SK-N-SH (cell line): ENCODE data around the gene YBX2. TPM values are rescaled to one million over a fixed set of nuclear protein-coding genes. Genes with fewer than 3 reads are reported as not detected.
A peak's percentile ranks its signal among the peaks of the same experiment; 100 is the strongest.

ENCODE experiments used
- CTCF ChIA-PET: fragments of 300-600, 350-600 bp; formaldehyde crosslinking; extraction: SDS; loops from one replicate; lab custom pipeline; 2021; lab: Yijun Ruan, JAX
- POLR2A ChIA-PET: fragments of 350-600 bp; sonication (Branson Sonifier 250); formaldehyde crosslinking; extraction: SDS; loops from one replicate; lab custom pipeline; 2020; ENCODE audit warnings: antibody characterized with exemption, inconsistent platforms; lab: Yijun Ruan, JAX
- DNase-seq: peaks from one replicate; pipeline ENCODE4 v3.0.0; 2012
- H2AFZ ChIP-seq: fragments of 200-600 bp; sonication (generic); 2 replicates; pipeline ENCODE4 v1.8.1; 2016; ENCODE audit warnings: antibody characterized with exemption, mild to moderate bottlenecking, low read depth
- H3F3A ChIP-seq: fragments of 200-600 bp; sonication (generic); replicated peaks from 2 replicates; pipeline ENCODE3; 2016; ENCODE audit warnings: antibody characterized with exemption, mild to moderate bottlenecking; ENCODE audit not compliant: insufficient read depth
- H3K27ac ChIP-seq, 2 experiments: fragments of 200-500 bp in 1 of 2; fragments of 200-600 bp in 1 of 2; sonication (Bioruptor generic) in 1 of 2; sonication (generic), shearing (Covaris generic) in 1 of 2; 2 replicates each; pipeline versions ENCODE4 v1.5.1 to v1.6.1; 2014 to 2016; ENCODE audit warnings: low read depth in 2 of 2, inconsistent platforms in 1 of 2, low read length in 1 of 2, mild to moderate bottlenecking in 1 of 2, mixed read lengths in 1 of 2
- H3K27me3 ChIP-seq: fragments of 200-600 bp; sonication (generic), shearing (Covaris generic); 2 replicates; pipeline ENCODE4 v1.6.1; 2016; ENCODE audit warnings: mixed run types; ENCODE audit not compliant: insufficient read depth
- H3K36me3 ChIP-seq, 2 experiments: fragments of 200-500 bp in 1 of 2; fragments of 200-600 bp in 1 of 2; sonication (Bioruptor generic) in 1 of 2; sonication (generic) in 1 of 2; replicated peaks in 1 of 2; 2 replicates each; pipeline versions ENCODE3 to v1.5.1; 2014 to 2016; ENCODE audit warnings: low read length in 1 of 2, mild to moderate bottlenecking in 1 of 2; ENCODE audit not compliant: insufficient read depth in 2 of 2, control insufficient read depth in 1 of 2
- H3K4me1 ChIP-seq, 2 experiments: fragments of 200-500 bp in 1 of 2; fragments of 200-600 bp in 1 of 2; sonication (Bioruptor generic) in 1 of 2; sonication (generic), shearing (Covaris generic) in 1 of 2; 2 replicates each; pipeline versions ENCODE4 v1.5.1 to v1.6.1; 2014 to 2016; ENCODE audit warnings: low read depth in 1 of 2, low read length in 1 of 2, mixed run types in 1 of 2; ENCODE audit not compliant: insufficient read depth in 2 of 2, control insufficient read depth in 1 of 2
- H3K4me2 ChIP-seq: fragments of 200-600 bp; sonication (generic), shearing (Covaris generic); 2 replicates; pipeline ENCODE4 v1.6.1; 2017; ENCODE audit warnings: mixed run types
- H3K4me3 ChIP-seq, 2 experiments: fragments of 200-500 bp in 1 of 2; fragments of 200-600 bp in 1 of 2; sonication (Bioruptor generic) in 1 of 2; sonication (generic), shearing (Covaris generic) in 1 of 2; 2 replicates each; pipeline versions ENCODE4 v1.5.1 to v1.8.1; 2014 to 2016; ENCODE audit warnings: low read depth in 2 of 2, inconsistent platforms in 1 of 2, low read length in 1 of 2, mild to moderate bottlenecking in 1 of 2, mixed read lengths in 1 of 2, moderate library complexity in 1 of 2
- H3K79me2 ChIP-seq: fragments of 200-600 bp; sonication (generic); 2 replicates; pipeline ENCODE4 v1.8.1; 2017; ENCODE audit warnings: mild to moderate bottlenecking; ENCODE audit not compliant: insufficient read depth
- H3K9ac ChIP-seq: fragments of 200-600 bp; sonication (generic); 2 replicates; pipeline ENCODE4 v1.6.1; 2017; ENCODE audit warnings: mixed run types
- H3K9me2 ChIP-seq: fragments of 200-600 bp; sonication (generic); 2 replicates; pipeline ENCODE4 v1.6.1; 2017; ENCODE audit warnings: mixed run types
- H3K9me3 ChIP-seq: fragments of 200-600 bp; sonication (generic); 2 replicates; pipeline ENCODE4 v1.6.1; 2017; ENCODE audit warnings: mixed run types, mild to moderate bottlenecking, moderate library complexity
- H4K20me1 ChIP-seq: fragments of 200-600 bp; sonication (generic); 2 replicates; pipeline ENCODE4 v1.6.1; 2017; ENCODE audit warnings: mild to moderate bottlenecking, mixed run types; ENCODE audit not compliant: insufficient read depth
- CHD2 ChIP-seq: fragments of 150-350 bp; IDR thresholded peaks from 2 replicates; pipeline ENCODE4 v1.6.1; 2018; ENCODE audit warnings: low read length; ENCODE audit not compliant: partially characterized antibody
- ELF1 ChIP-seq: IDR thresholded peaks from 2 replicates; pipeline ENCODE4 v1.4.0; 2012
- EP300 ChIP-seq, 2 experiments: IDR thresholded peaks; 2 replicates each; pipeline versions ENCODE4 v1.4.0 to v1.6.1; 2012; ENCODE audit warnings: borderline replicate concordance in 1 of 2, low read depth in 1 of 2, low read length in 1 of 2
- EZH2phosphoT487 ChIP-seq: fragments of 200-600 bp; sonication (generic); IDR thresholded peaks from 2 replicates; pipeline ENCODE4 v1.6.1; 2017; ENCODE audit warnings: low read depth, mixed run types, mild to moderate bottlenecking, antibody characterized with exemption, moderate library complexity, borderline replicate concordance
- FOXJ3 ChIP-seq: sonication (generic); formaldehyde crosslinking; IDR thresholded peaks from 2 replicates; pipeline ENCODE4 v1.5.1; 2020; ENCODE audit warnings: mild to moderate bottlenecking, missing genetic modification reagents
- GABPA ChIP-seq: IDR thresholded peaks from 2 replicates; pipeline ENCODE4 v1.4.0; 2012; ENCODE audit warnings: low read depth, mild to moderate bottlenecking
- GATA2 ChIP-seq: sonication (generic); formaldehyde crosslinking; IDR thresholded peaks from 2 replicates; pipeline ENCODE4 v1.5.0; 2020; ENCODE audit warnings: mild to moderate bottlenecking, missing genetic modification reagents
- JUND ChIP-seq: IDR thresholded peaks from 2 replicates; pipeline ENCODE4 v1.4.0; 2012
- MEF2A ChIP-seq: IDR thresholded peaks from 2 replicates; pipeline ENCODE4 v1.4.0; 2012; ENCODE audit warnings: low read depth, borderline replicate concordance
- NRF1 ChIP-seq: IDR thresholded peaks from 2 replicates; pipeline ENCODE4 v1.6.1; 2012; ENCODE audit warnings: low read depth, mild to moderate bottlenecking, low read length
- POLR2AphosphoS5 ChIP-seq: IDR thresholded peaks from 2 replicates; pipeline ENCODE4 v1.6.1; 2012; ENCODE audit warnings: low read depth, low read length
- RCOR1 ChIP-seq: fragments of 150-350 bp; IDR thresholded peaks from 2 replicates; pipeline ENCODE4 v1.6.1; 2017; ENCODE audit warnings: antibody characterized with exemption, low read length
- TAF1 ChIP-seq: IDR thresholded peaks from 2 replicates; pipeline ENCODE4 v1.6.1; 2012; ENCODE audit warnings: low read depth, mild to moderate bottlenecking, low read length, moderate library complexity, borderline replicate concordance
- TEAD4 ChIP-seq: IDR thresholded peaks from 2 replicates; pipeline ENCODE4 v1.4.0; 2012; ENCODE audit warnings: mild to moderate bottlenecking, borderline replicate concordance; ENCODE audit not compliant: insufficient read depth
- USF1 ChIP-seq: IDR thresholded peaks from 2 replicates; pipeline ENCODE4 v1.4.0; 2012; ENCODE audit warnings: low read depth, borderline replicate concordance
- USF2 ChIP-seq: fragments of 150-350 bp; IDR thresholded peaks from 2 replicates; pipeline ENCODE4 v1.6.1; 2017; ENCODE audit warnings: antibody characterized with exemption, low read length, low read depth, borderline replicate concordance
- YY1 ChIP-seq: IDR thresholded peaks from 2 replicates; pipeline ENCODE4 v1.4.0; 2012; ENCODE audit warnings: low read depth, mild to moderate bottlenecking
- ZBTB33 ChIP-seq: IDR thresholded peaks from 2 replicates; pipeline ENCODE4 v1.4.0; 2012; ENCODE audit warnings: low read depth, borderline replicate concordance
- WGBS: methylation state at CpG from one replicate; pipeline ENCODE4 v1.1.6; 2017; ENCODE audit warnings: low lambda C conversion rate; 5-methylcytosine and 5-hydroxymethylcytosine counted together
- polyA plus RNA-seq, 3 experiments: library from polyadenylated mRNA; depleted of rRNA; stranded (reverse); fragments of >200 nt; gene quantifications; 2 replicates each; pipeline ENCODE4 v1.2.3, GENCODE V29; 2012
- TF ChIP-seq, protein P1 (sequence below): fragments of 200-600 bp; sonication (generic); IDR thresholded peaks from 2 replicates; pipeline ENCODE4 v1.6.1; 2017; ENCODE audit warnings: antibody characterized with exemption, mild to moderate bottlenecking, moderate library complexity

Gene YBX2
- polyA plus RNA-seq, 1 of the 3 experiments (the other 2 are of a cell fraction), result 0.54 TPM

- H4K20me1 ChIP-seq, result no peaks in the 10 kb centered on the region
- H2AFZ ChIP-seq, result peak overlapping the region; percentile 75
- no peaks in the 10 kb centered on the region for H3K9me2 ChIP-seq
- CTCF ChIA-PET, result interaction anchor here (0.6 to 2.3 kb wide), 9 partner anchors 8 to 284 kb away, joined by 3 to 8 read pairs (median 4); partner anchors contain the start of gene KCTD11
- peak; percentile 94 for DNase-seq
- H3K4me2 ChIP-seq, result peak overlapping the region; percentile 86
- H3K27me3 ChIP-seq, result no peaks in the 10 kb centered on the region; the same call in 1 of the 2 replicates
- TF ChIP-seq FOXJ3 (CRISPR knock-in tag) (no peak), POLR2AphosphoS5 (peak; percentile 35; the same call in 1 of the 2 replicates)
- TF ChIP-seq, all 33 proteins: peak for 1
- Histone ChIP-seq H3K4me3 (peak overlapping the region; percentile 69 to 93), H3F3A (no peaks in the 10 kb centered on the region), H3K9me3 (no peaks in the 10 kb centered on the region), H3K4me1 (peaks cover 3 to 13% of the 10 kb centered on the region in 2 experiments; a peak in 2 of 4 replicates), H3K36me3 (peaks cover 0 to 16% of the 10 kb centered on the region in 2 experiments), H3K27ac (peak overlapping the region; percentile 79 to 92), H3K9ac (peak overlapping the region; percentile 65), H3K79me2 (peaks cover 17% of the 10 kb centered on the region; the same call in 1 of the 2 replicates)
- POLR2A ChIA-PET, result interaction anchor here (0.6 to 2.3 kb wide), 15 partner anchors 10 to 357 kb away, joined by 3 to 11 read pairs (median 3); partner anchors contain the start of genes ACADVL, DLG4, DVL2 and GPS2
- under 1% methylated on average over 15 of the region's 34 CpGs for WGBS
Measured at GRCh38 chr17:7329997-7330637, 35.7 kb upstream of the YBX2 start.

DNA sequence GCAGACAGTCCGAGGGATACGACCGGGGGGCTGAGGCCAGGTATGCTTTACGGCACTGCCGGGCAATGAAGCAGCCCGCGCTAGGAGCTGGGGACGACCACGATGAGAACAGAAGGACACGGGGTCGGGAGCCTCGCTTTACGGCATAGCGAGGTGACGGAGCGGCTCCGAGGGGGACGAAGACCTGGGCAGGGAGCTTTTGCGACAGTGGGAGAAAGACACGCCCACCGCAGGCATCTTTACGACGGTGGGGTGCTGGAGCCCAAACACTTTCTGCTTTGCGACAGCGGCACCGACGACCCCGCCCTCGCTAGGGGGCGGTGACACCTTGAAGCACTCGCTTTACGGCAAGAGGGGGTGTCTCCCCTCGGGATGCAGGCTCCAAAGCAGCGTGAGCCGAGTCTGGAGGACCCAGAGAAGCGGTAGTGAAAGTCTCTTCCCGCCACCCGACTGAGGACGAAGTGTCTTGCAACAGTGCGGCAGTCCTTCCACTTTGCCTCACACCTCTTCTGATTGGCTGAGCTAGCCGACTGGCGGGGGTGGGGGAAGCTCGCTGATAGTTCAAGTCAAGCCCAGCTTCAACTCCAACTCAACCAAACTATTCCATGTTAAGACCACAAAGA is 35.0 kb upstream of the YBX2 start:
- ChIA-PET POLR2A (interaction anchor here (0.6 to 2.3 kb wide), 15 partner anchors 9 to 358 kb away, joined by 3 to 11 read pairs (median 4); partner anchors contain the start of genes ACADVL, DLG4, DVL2 and GPS2), CTCF (interaction anchor here (0.8 to 2.3 kb wide), 11 partner anchors 11 to 284 kb away, joined by 3 to 8 read pairs (median 4); partner anchors contain the start of genes KCTD11 and TMEM95)
- H3K4me1 ChIP-seq, result peaks cover 3 to 13% of the 10 kb centered on the region in 2 experiments; a peak in 2 of 4 replicates
- H3K27ac ChIP-seq, result peak overlapping the region; percentile 79 to 92
- H3K79me2 ChIP-seq, result peaks cover 17% of the 10 kb centered on the region; the same call in 1 of the 2 replicates
- 0% methylated on average over 8 of the region's 43 CpGs for WGBS
- no peaks in the 10 kb centered on the region for H3F3A ChIP-seq
- no peaks in the 10 kb centered on the region for H3K9me3 ChIP-seq
- peak overlapping the region; percentile 65 for H3K9ac ChIP-seq
- H3K9me2 ChIP-seq, result no peaks in the 10 kb centered on the region
- H3K36me3 ChIP-seq, result peaks cover 0 to 20% of the 10 kb centered on the region in 2 experiments
- H2AFZ ChIP-seq, result peak overlapping the region; percentile 75
- H3K4me2 ChIP-seq, result peak overlapping the region; percentile 86
- peak overlapping the region; percentile 69 to 93 for H3K4me3 ChIP-seq
- no peaks in the 10 kb centered on the region; the same call in 1 of the 2 replicates for H3K27me3 ChIP-seq
- H4K20me1 ChIP-seq, result no peaks in the 10 kb centered on the region
- DNase-seq, result peak; percentile 97
- TF ChIP-seq EZH2phosphoT487 (no peak), USF1 (no peak), RCOR1 (peak; percentile 26; the same call in 1 of the 2 replicates), YY1 (no peak), MEF2A (no peak), GABPA (peak; percentile 47; the same call in 1 of the 2 replicates), USF2 (no peak), ELF1 (no peak), CHD2 (peak; percentile 73), NRF1 (peak; percentile 30; the same call in 1 of the 2 replicates), JUND (no peak), GATA2 (CRISPR knock-in tag) (no peak), ZBTB33 (peak; percentile 76; the same call in 1 of the 2 replicates), TEAD4 (no peak), EP300 (IDR thresholded peaks at IDR 0.05; ENCODE audit: borderline replicate concordance in 1 of 2, low read depth in 1 of 2, low read length in 1 of 2) (no peak), TAF1 (peak; percentile 55), POLR2AphosphoS5 (peak; percentile 85)
- TF ChIP-seq, protein P1, sequence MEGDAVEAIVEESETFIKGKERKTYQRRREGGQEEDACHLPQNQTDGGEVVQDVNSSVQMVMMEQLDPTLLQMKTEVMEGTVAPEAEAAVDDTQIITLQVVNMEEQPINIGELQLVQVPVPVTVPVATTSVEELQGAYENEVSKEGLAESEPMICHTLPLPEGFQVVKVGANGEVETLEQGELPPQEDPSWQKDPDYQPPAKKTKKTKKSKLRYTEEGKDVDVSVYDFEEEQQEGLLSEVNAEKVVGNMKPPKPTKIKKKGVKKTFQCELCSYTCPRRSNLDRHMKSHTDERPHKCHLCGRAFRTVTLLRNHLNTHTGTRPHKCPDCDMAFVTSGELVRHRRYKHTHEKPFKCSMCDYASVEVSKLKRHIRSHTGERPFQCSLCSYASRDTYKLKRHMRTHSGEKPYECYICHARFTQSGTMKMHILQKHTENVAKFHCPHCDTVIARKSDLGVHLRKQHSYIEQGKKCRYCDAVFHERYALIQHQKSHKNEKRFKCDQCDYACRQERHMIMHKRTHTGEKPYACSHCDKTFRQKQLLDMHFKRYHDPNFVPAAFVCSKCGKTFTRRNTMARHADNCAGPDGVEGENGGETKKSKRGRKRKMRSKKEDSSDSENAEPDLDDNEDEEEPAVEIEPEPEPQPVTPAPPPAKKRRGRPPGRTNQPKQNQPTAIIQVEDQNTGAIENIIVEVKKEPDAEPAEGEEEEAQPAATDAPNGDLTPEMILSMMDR, result 0 out of 2 replicates have a peak, but pooled peaks have one; percentile 9
